Neural progenitor cell (in vitro differentiated cells): ENCODE data around the gene CAPN10. TPM values are rescaled to one million over a fixed set of nuclear protein-coding genes. Genes with fewer than 3 reads are reported as not detected.
A peak's percentile ranks its signal among the peaks of the same experiment; 100 is the strongest.

Experiments
- DNase-seq: peaks from one replicate; pipeline ENCODE4 v3.0.0-alpha.2; 2016; ENCODE audit warnings: low spot score
- H2AFZ ChIP-seq: fragments of 200-600 bp; sonication (generic); replicated peaks from 2 replicates; pipeline ENCODE4 v1.6.1; 2016; ENCODE audit warnings: antibody characterized with exemption
- H3F3A ChIP-seq: fragments of 200-600 bp; sonication (generic); 2 replicates; pipeline ENCODE4 v1.6.1; 2016; ENCODE audit warnings: antibody characterized with exemption, low read depth
- H3K27ac ChIP-seq: fragments of 200-600 bp; sonication (generic); 2 replicates; pipeline ENCODE4 v1.5.1; 2016; ENCODE audit warnings: mild to moderate bottlenecking
- H3K27me3 ChIP-seq: fragments of 200-600 bp; sonication (generic); 2 replicates; pipeline ENCODE4 v1.6.1; 2016; ENCODE audit warnings: mild to moderate bottlenecking, moderate library complexity
- H3K36me3 ChIP-seq: fragments of 200-600 bp; sonication (generic); 2 replicates; pipeline ENCODE4 v1.5.1; 2016
- H3K4me1 ChIP-seq: fragments of 200-600 bp; sonication (generic); 2 replicates; pipeline ENCODE4 v1.6.1; 2016; ENCODE audit warnings: mixed run types
- H3K4me2 ChIP-seq: fragments of 200-600 bp; sonication (generic); 2 replicates; pipeline ENCODE4 v1.6.1; 2016
- H3K4me3 ChIP-seq: fragments of 200-600 bp; sonication (generic); 2 replicates; pipeline ENCODE4 v1.5.1; 2016
- H3K79me2 ChIP-seq: fragments of 200-600 bp; sonication (generic); 2 replicates; pipeline ENCODE4 v1.6.1; 2016; ENCODE audit warnings: low read depth
- H3K9ac ChIP-seq: fragments of 200-600 bp; sonication (generic); 2 replicates; pipeline ENCODE4 v1.6.1; 2016
- H3K9me3 ChIP-seq: fragments of 200-600 bp; sonication (generic); 2 replicates; pipeline ENCODE4 v1.5.1; 2016; ENCODE audit warnings: low read depth
- H4K20me1 ChIP-seq: fragments of 200-600 bp; sonication (generic); 2 replicates; pipeline ENCODE4 v1.6.1; 2016; ENCODE audit warnings: low read depth
- H3K27ac Mint-ChIP-seq: 3 replicates; pipeline ENCODE4 v1.8.0; 2021; ENCODE audit warnings: mixed read lengths
- H3K27me3 Mint-ChIP-seq: 2 replicates; pipeline ENCODE4 v1.8.0; 2022; ENCODE audit warnings: low read depth, mild to moderate bottlenecking, inconsistent platforms, moderate library complexity, mixed read lengths; ENCODE audit not compliant: insufficient read depth
- H3K36me3 Mint-ChIP-seq: 3 replicates; pipeline ENCODE4 v1.8.0; 2021; ENCODE audit warnings: mixed read lengths
- H3K4me1 Mint-ChIP-seq: 3 replicates; pipeline ENCODE4 v1.8.0; 2021; ENCODE audit warnings: mixed read lengths
- H3K4me3 Mint-ChIP-seq: 3 replicates; pipeline ENCODE4 v1.8.0; 2021; ENCODE audit warnings: mild to moderate bottlenecking, moderate library complexity, mixed read lengths
- H3K9me3 Mint-ChIP-seq: 3 replicates; pipeline ENCODE4 v1.8.0; 2020; ENCODE audit warnings: mixed read lengths
- CTCF ChIP-seq: fragments of 200-600 bp; sonication (generic); IDR thresholded peaks from 2 replicates; pipeline ENCODE4 v1.5.1; 2017; ENCODE audit warnings: antibody characterized with exemption, mild to moderate bottlenecking
- EZH2 ChIP-seq: fragments of 200-600 bp; sonication (generic); IDR thresholded peaks from 2 replicates; pipeline ENCODE4 v1.6.1; 2017; ENCODE audit warnings: antibody characterized with exemption, mild to moderate bottlenecking, moderate library complexity
- EZH2phosphoT487 ChIP-seq: fragments of 200-600 bp; sonication (generic); IDR thresholded peaks from 2 replicates; pipeline ENCODE4 v1.6.1; 2017; ENCODE audit warnings: antibody characterized with exemption
- total RNA-seq: library from RNA; depleted of rRNA; stranded (reverse); fragments of >200 nt; gene quantifications from 2 replicates; pipeline ENCODE4 v1.2.3, GENCODE V29; 2015; ENCODE audit warnings: low replicate concordance

The CAPN10 gene
- total RNA-seq, 1 donor from 2014 or later, result 16.1 TPM

GRCh38 chr2:240628808-240629618 lies 42.5 kb downstream of the CAPN10 start:
- H3K4me2 ChIP-seq, result no peak overlapping the region
- H3K9ac ChIP-seq, result no peak overlapping the region
- H3K27ac ChIP-seq, result no peak overlapping the region
- no peaks in the 10 kb centered on the region for H3K36me3 ChIP-seq
- Mint-ChIP-seq H3K9me3 (peaks cover 14% of the 10 kb centered on the region), H3K4me1 (peaks cover 2% of the 10 kb centered on the region), H3K4me3 (no peak overlapping the region), H3K27me3 (peaks cover 4% of the 10 kb centered on the region), H3K27ac (no peak overlapping the region), H3K36me3 (peaks cover 4% of the 10 kb centered on the region)
- H3K4me3 ChIP-seq, result no peak overlapping the region
- no peaks in the 10 kb centered on the region for H3K9me3 ChIP-seq
- no peaks in the 10 kb centered on the region for H3F3A ChIP-seq
- peak; percentile 43 for DNase-seq
- TF ChIP-seq EZH2phosphoT487 (no peak), CTCF (no peak), EZH2 (no peak)
- H3K27me3 ChIP-seq, result no peaks in the 10 kb centered on the region
- H3K79me2 ChIP-seq, result no peaks in the 10 kb centered on the region
- H4K20me1 ChIP-seq, result no peaks in the 10 kb centered on the region
- H2AFZ ChIP-seq, result no peak overlapping the region
- no peaks in the 10 kb centered on the region for H3K4me1 ChIP-seq

- H3K27ac ChIP-seq, result no peak overlapping the region
- H3K4me3 Mint-ChIP-seq, result no peak overlapping the region
- no peak overlapping the region for H3K9ac ChIP-seq
- H3K9me3 ChIP-seq, result no peaks in the 10 kb centered on the region
- no peaks in the 10 kb centered on the region for H3K27me3 ChIP-seq
- no peak overlapping the region for H2AFZ ChIP-seq
- H3K4me2 ChIP-seq, result no peak overlapping the region
- no peak overlapping the region for H3K27ac Mint-ChIP-seq
- peaks cover 2% of the 10 kb centered on the region for H3K4me1 Mint-ChIP-seq
- no peak for DNase-seq
- H3K36me3 ChIP-seq, result no peaks in the 10 kb centered on the region
- TF ChIP-seq EZH2, result no peak
- no peak for TF ChIP-seq CTCF
- no peak for TF ChIP-seq EZH2phosphoT487
- H3K36me3 Mint-ChIP-seq, result peaks cover 4% of the 10 kb centered on the region
- H3K9me3 Mint-ChIP-seq, result peaks cover 20% of the 10 kb centered on the region
- no peaks in the 10 kb centered on the region for H3F3A ChIP-seq
- no peaks in the 10 kb centered on the region for H3K79me2 ChIP-seq
- no peaks in the 10 kb centered on the region for H3K4me1 ChIP-seq
- H3K27me3 Mint-ChIP-seq, result peaks cover 4% of the 10 kb centered on the region
- no peaks in the 10 kb centered on the region for H4K20me1 ChIP-seq
- no peak overlapping the region for H3K4me3 ChIP-seq
Observed at GRCh38 chr2:240629619-240629967, 43.1 kb downstream of the CAPN10 start.

GRCh38 chr2:240629968-240630770 lies 43.6 kb downstream of the CAPN10 start:
- H3K4me3 ChIP-seq, result no peak overlapping the region
- TF ChIP-seq EZH2 (no peak), CTCF (no peak), EZH2phosphoT487 (no peak)
- no peaks in the 10 kb centered on the region for H3K79me2 ChIP-seq
- Mint-ChIP-seq H3K36me3 (peaks cover 4% of the 10 kb centered on the region), H3K27me3 (peaks cover 4% of the 10 kb centered on the region), H3K27ac (no peak overlapping the region), H3K4me1 (peaks cover 2% of the 10 kb centered on the region), H3K4me3 (no peak overlapping the region), H3K9me3 (peaks cover 25% of the 10 kb centered on the region)
- H4K20me1 ChIP-seq, result no peaks in the 10 kb centered on the region
- no peak overlapping the region for H3K27ac ChIP-seq
- no peaks in the 10 kb centered on the region for H3F3A ChIP-seq
- H3K9me3 ChIP-seq, result no peaks in the 10 kb centered on the region
- no peaks in the 10 kb centered on the region for H3K4me1 ChIP-seq
- H3K36me3 ChIP-seq, result no peaks in the 10 kb centered on the region
- H3K4me2 ChIP-seq, result no peak overlapping the region
- H2AFZ ChIP-seq, result no peak overlapping the region
- H3K27me3 ChIP-seq, result no peaks in the 10 kb centered on the region
- H3K9ac ChIP-seq, result no peak overlapping the region
- no peak for DNase-seq
